Subcutaneous abdominal adipose tissue (tissue), 5 donors: ENCODE results near the gene CCDC106.

ENCODE experiments used
- H3K27ac ChIP-seq: one replicate; pipeline ENCODE4 v1.7.0; 2013; ENCODE audit warnings: low read depth, mild to moderate bottlenecking, inconsistent platforms, low read length, moderate library complexity
- H3K27me3 ChIP-seq, 5 donors: one replicate each; pipeline ENCODE4 v1.7.0; 2013; ENCODE audit warnings: low read length in 5 of 5, inconsistent platforms in 1 of 5; ENCODE audit not compliant: control insufficient read depth in 5 of 5, insufficient read depth in 4 of 5
- H3K36me3 ChIP-seq, 5 donors: one replicate each; pipeline ENCODE4 v1.7.0; 2013; ENCODE audit warnings: low read length in 5 of 5; ENCODE audit not compliant: control insufficient read depth in 5 of 5, insufficient read depth in 5 of 5
- H3K4me1 ChIP-seq, 5 donors: one replicate each; pipeline ENCODE4 v1.7.0; 2013; ENCODE audit warnings: low read length in 5 of 5, mild to moderate bottlenecking in 3 of 5, moderate library complexity in 1 of 5; ENCODE audit not compliant: control insufficient read depth in 5 of 5, insufficient read depth in 5 of 5
- H3K4me3 ChIP-seq, 5 donors: one replicate each; pipeline ENCODE4 v1.7.0; 2013; ENCODE audit warnings: low read length in 5 of 5, low read depth in 1 of 5
- H3K9ac ChIP-seq, 5 donors: one replicate each; pipeline ENCODE4 v1.7.0; 2013; ENCODE audit warnings: low read length in 5 of 5, mild to moderate bottlenecking in 4 of 5, moderate library complexity in 3 of 5
- H3K9me3 ChIP-seq, 5 donors: one replicate each; pipeline ENCODE4 v1.7.0; 2013; ENCODE audit warnings: low read length in 5 of 5; ENCODE audit not compliant: control insufficient read depth in 5 of 5
- donor health status: healthy.
- donor health status: healthy.
- donor health status: healthy.
- donor health status: healthy.
- donor health status: healthy.

The CCDC106 gene

GRCh38 chr19:55635334-55635717 is 12.7 kb upstream of the CCDC106 start:
- Histone ChIP-seq H3K9ac (peak overlapping the region; percentile 98 to 100 (median 100)), H3K9me3 (no peaks in the 10 kb centered on the region), H3K4me3 (peak overlapping the region; percentile 93 to 100 (median 100)), H3K27ac (peak overlapping the region; percentile 95), H3K36me3 (no peaks in the 10 kb centered on the region), H3K4me1 (peaks cover 12 to 65% (median 56%) of the 10 kb centered on the region in 5 donors), H3K27me3 (no peaks in the 10 kb centered on the region)

DNA sequence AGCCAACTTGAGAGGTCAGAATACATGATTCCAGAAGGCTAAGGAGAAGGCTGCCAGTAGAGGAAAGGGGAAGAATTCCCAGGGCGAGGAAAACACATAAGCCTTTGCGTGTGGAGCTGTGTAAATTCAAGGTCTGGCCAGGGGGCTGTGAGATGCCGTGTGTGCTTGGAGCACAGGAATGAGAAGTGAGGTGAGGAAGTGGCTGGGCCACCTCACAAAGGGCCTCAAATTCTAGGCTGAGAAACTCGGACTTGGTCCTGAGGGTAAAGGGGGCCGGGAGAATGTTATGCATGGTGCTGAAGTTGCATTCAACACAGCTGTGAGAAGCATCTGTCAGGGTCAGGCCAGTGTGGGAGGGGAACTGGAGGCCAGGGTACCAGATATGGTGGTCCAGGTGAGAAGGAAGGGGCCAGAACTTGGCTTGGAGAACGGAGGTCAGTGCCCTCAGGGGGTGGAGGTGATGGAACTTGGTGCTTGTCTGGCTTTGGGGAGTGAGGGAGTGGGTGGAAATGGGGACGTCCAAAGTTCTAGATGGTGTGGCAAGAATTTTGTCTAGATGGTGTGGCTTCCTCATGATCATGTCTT is 12.1 kb upstream of the CCDC106 start:
- peak overlapping the region; percentile 95 for H3K27ac ChIP-seq
- H3K4me3 ChIP-seq, result peak overlapping the region; percentile 93 to 100 (median 100)
- no peaks in the 10 kb centered on the region for H3K27me3 ChIP-seq
- peaks cover 12 to 69% (median 59%) of the 10 kb centered on the region in 5 donors for H3K4me1 ChIP-seq
- H3K9me3 ChIP-seq, result no peaks in the 10 kb centered on the region
- peak overlapping the region; percentile 98 to 100 (median 100) for H3K9ac ChIP-seq
- H3K36me3 ChIP-seq, result no peaks in the 10 kb centered on the region

DNA sequence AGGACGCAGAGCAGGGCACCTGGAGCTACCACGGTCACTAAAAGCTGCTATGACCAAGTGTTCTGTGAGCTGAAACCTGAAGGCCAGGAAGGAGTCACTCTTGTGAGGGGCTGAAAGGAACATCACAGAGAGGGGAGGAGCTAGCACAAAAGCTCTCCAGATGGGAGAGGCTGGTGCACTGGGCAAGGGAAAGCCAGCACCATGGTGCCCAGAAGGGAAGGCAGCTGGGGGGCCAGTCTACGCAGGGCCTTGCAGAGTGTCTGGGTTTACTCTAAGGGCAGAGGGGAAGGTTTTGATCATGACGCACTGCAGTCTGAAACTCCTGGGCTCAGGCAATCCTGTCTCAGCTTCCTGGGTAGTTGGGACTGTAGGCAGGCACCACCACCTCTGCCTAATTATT is 11.3 kb upstream of the CCDC106 start:
- H3K36me3 ChIP-seq, result no peaks in the 10 kb centered on the region
- peak overlapping the region in 1 of 5 donors; percentile 100 for H3K4me3 ChIP-seq
- no peaks in the 10 kb centered on the region for H3K27me3 ChIP-seq
- H3K4me1 ChIP-seq, result peaks cover 12 to 76% (median 64%) of the 10 kb centered on the region in 5 donors
- H3K9ac ChIP-seq, result peak overlapping the region in 4 of 5 donors; percentile 41 to 100 (median 99)
- peak overlapping the region; percentile 95 for H3K27ac ChIP-seq
- no peaks in the 10 kb centered on the region for H3K9me3 ChIP-seq

GRCh38 chr19:55637534-55637933 is 10.5 kb upstream of the CCDC106 start:
- H3K36me3 ChIP-seq, result no peaks in the 10 kb centered on the region
- no peaks in the 10 kb centered on the region for H3K9me3 ChIP-seq
- no peaks in the 10 kb centered on the region for H3K27me3 ChIP-seq
- H3K9ac ChIP-seq, result no peak overlapping the region
- H3K27ac ChIP-seq, result no peak overlapping the region
- H3K4me3 ChIP-seq, result no peak overlapping the region
- peaks cover 12 to 82% (median 70%) of the 10 kb centered on the region in 5 donors for H3K4me1 ChIP-seq

DNA sequence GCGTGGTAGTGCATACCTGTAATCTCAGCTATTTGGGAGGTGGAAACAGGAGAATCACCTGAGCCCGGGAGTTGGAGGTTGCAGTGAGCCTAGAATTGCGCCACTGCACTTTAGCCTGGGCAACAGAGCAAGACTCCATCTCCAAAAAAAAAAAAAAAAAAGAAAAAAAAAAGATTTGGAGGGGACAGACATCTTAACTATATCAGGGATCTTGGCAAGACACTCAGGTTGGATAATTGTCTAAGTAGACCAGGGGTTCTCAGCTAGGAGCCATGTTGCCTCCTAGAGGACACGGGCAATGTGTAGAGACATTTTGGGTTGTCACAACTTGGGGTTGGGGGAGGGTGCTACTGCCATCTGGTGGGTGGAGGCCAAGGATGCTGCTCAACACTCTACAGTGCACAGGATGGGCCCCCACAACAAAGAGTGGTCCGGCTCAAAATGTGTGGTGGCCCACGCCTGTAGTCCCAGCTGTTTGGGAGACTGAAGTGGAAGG is 9.1 kb upstream of the CCDC106 start:
- Histone ChIP-seq H3K9ac (no peak overlapping the region), H3K27me3 (no peaks in the 10 kb centered on the region), H3K36me3 (no peaks in the 10 kb centered on the region), H3K27ac (no peak overlapping the region), H3K4me1 (peaks cover 14 to 88% (median 78%) of the 10 kb centered on the region in 5 donors), H3K9me3 (no peaks in the 10 kb centered on the region), H3K4me3 (no peak overlapping the region)

- peak overlapping the region in 4 of 5 donors; percentile 68 to 81 (median 74) for H3K4me3 ChIP-seq
- H3K9me3 ChIP-seq, result no peaks in the 10 kb centered on the region
- no peaks in the 10 kb centered on the region for H3K27me3 ChIP-seq
- H3K4me1 ChIP-seq, result peaks cover 16 to 91% (median 83%) of the 10 kb centered on the region in 5 donors
- H3K36me3 ChIP-seq, result peaks cover 0 to 8% (median 6%) of the 10 kb centered on the region in 5 donors
- peak overlapping the region; percentile 85 for H3K27ac ChIP-seq
- H3K9ac ChIP-seq, result peak overlapping the region; percentile 16 to 74 (median 65)
These were observed 7.9 kb upstream of the CCDC106 start for GRCh38 chr19:55640043-55640576.

DNA sequence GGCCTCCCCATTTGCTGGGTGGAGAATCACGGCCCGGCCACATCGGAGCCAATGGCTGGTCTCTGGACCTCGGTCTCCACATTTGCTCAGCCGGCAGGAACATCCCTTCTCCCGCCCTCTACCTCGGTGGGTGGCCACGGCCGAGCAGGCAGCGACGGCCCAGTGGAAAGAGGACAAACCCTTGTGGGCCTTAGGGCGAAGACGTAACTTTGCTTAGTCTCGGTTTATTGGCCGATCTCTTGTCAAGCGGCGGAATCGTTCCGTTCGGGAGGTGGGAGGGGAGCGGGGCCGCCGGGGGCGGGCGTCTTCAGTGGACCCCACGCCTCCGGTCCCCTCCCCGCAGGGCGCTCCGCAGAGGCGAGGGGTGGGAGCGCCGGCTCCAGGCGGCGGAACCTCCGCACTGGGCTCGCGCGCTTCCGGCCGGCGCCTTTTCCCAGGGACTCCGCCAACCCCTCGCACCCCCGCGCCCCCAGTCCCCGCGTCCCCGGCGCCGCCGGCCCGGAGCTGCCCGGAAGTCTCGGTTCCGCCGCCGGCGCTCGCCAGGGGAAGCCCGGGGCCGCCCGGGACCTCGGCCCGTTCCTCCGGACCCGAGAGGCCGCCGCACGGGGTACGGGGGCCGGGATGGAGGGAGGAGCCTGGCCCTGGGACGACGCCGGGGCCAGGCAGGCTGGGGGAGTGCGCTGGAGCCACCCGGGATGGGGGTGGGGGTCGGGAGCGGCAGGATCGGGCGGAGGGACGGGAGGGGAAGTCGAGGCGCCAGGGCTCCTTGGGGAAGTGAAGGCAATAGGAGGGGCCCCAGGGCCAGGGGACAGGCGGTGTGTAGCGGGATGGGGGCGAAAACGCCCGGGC is 7.2 kb upstream of the CCDC106 start, which contains the start of gene ZNF580:
Gene ZNF580, plus strand, starts transcription at position 426 of the 849 bp plus-strand sequence. CDS start 1,507 bp downstream, outside the sequence.
- Histone ChIP-seq H3K36me3 (peaks cover 0 to 14% (median 11%) of the 10 kb centered on the region in 5 donors), H3K27me3 (no peaks in the 10 kb centered on the region), H3K4me3 (peak within 1 kb of the TSS; percentile 68 to 89 (median 76)), H3K9ac (peak within 1 kb of the TSS; percentile 48 to 89 (median 76)), H3K9me3 (no peaks in the 10 kb centered on the region), H3K27ac (peak within 1 kb of the TSS; percentile 85), H3K4me1 (peaks cover 13 to 84% (median 78%) of the 10 kb centered on the region in 5 donors)

DNA sequence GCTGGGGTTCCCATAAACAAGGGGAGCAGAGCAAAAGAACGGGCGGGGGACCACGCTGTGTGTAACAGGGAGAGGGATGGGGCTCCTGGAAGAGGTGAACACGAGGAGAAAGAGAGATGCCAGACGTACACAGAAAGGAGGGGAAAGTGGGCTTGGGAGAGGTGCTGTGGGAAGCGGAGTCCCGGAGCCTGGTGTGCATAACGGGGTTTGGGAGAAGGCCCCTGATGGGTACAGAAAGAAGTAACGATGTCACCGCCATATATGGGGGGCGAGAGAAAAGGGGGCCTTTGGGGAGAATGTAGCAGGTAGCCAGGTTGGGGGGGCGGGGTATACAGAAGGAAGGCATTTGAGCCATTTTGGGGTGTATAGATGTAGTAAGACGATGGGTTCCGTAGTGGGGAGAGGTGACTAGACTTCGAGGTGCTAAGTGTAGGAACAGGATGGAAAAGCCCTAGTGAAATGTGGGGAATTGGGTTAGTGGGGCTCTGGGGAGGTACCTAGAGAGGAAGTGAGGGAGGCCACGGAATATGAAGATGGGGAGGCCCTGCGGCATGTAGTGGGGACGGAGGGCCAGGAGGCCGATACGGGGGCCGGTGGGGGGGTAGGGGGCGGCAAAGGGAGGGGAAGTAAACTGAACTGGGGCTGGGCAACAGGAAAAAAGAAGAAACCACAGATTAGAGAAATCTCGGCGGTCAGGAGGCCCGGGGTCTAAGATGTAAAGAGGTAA is 6.4 kb upstream of the CCDC106 start:
- H3K27me3 ChIP-seq, result no peaks in the 10 kb centered on the region
- H3K4me1 ChIP-seq, result peaks cover 9 to 76% (median 70%) of the 10 kb centered on the region in 5 donors
- H3K4me3 ChIP-seq, result peak overlapping the region; percentile 71 to 89 (median 81)
- no peaks in the 10 kb centered on the region for H3K9me3 ChIP-seq
- peak overlapping the region; percentile 48 to 89 (median 76) for H3K9ac ChIP-seq
- peak overlapping the region; percentile 64 for H3K27ac ChIP-seq
- peaks cover 0 to 14% (median 11%) of the 10 kb centered on the region in 5 donors for H3K36me3 ChIP-seq

GRCh38 chr19:55642153-55643002 is 5.6 kb upstream of the CCDC106 start:
- H3K27me3 ChIP-seq, result no peaks in the 10 kb centered on the region
- H3K36me3 ChIP-seq, result peaks cover 0 to 14% (median 11%) of the 10 kb centered on the region in 5 donors
- H3K4me3 ChIP-seq, result peak overlapping the region; percentile 71 to 89 (median 81)
- H3K9me3 ChIP-seq, result no peaks in the 10 kb centered on the region
- peak overlapping the region in 3 of 5 donors; percentile 39 to 68 (median 59) for H3K9ac ChIP-seq
- H3K4me1 ChIP-seq, result peaks cover 7 to 73% (median 68%) of the 10 kb centered on the region in 5 donors
- no peak overlapping the region for H3K27ac ChIP-seq
